ENCODE results near the gene PLA2G2E.
"Not testable (repeated sequence)": the region's sequence is repeated elsewhere in the genome, so short reads cannot be mapped to it uniquely, and the experiment has no call there.

The PLA2G2E gene

GRCh38 chr1:19882111-19883071, 41.0 kb downstream of the PLA2G2E start, which contains the start of gene OTUD3:
Gene OTUD3, plus strand, starts transcription at chr1:19882395. Its CDS starts 119 bp downstream, at chr1:19882514.
- peak; percentile 97 for DNase-seq (ENCODE audit: low read depth)

GRCh38 chr1:19880841-19881240, 42.6 kb downstream of the PLA2G2E start:
- not testable (repeated sequence) for DNase-seq (ENCODE audit: low read depth)

- DNase-seq (ENCODE audit: low read depth), result no peak
These were observed 43.8 kb downstream of the PLA2G2E start for GRCh38 chr1:19879661-19880060.

GRCh38 chr1:19879227-19879626, 44.2 kb downstream of the PLA2G2E start:
- no peak for DNase-seq (ENCODE audit: low read depth)

GRCh38 chr1:19878637-19878985, 44.8 kb downstream of the PLA2G2E start:
- no peak for DNase-seq (ENCODE audit: low read depth)

GRCh38 chr1:19877821-19878636, 45.4 kb downstream of the PLA2G2E start:
- peak; percentile 68 for DNase-seq (ENCODE audit: low read depth)

- no peak for DNase-seq (ENCODE audit: low read depth)
These were observed 46.2 kb downstream of the PLA2G2E start for GRCh38 chr1:19877181-19877750.

- DNase-seq (ENCODE audit: low read depth), result no peak
These were observed 51.2 kb downstream of the PLA2G2E start for GRCh38 chr1:19872190-19872589.
